ENCODE measurements around the gene ZNF71.

The ZNF71 gene

DNA sequence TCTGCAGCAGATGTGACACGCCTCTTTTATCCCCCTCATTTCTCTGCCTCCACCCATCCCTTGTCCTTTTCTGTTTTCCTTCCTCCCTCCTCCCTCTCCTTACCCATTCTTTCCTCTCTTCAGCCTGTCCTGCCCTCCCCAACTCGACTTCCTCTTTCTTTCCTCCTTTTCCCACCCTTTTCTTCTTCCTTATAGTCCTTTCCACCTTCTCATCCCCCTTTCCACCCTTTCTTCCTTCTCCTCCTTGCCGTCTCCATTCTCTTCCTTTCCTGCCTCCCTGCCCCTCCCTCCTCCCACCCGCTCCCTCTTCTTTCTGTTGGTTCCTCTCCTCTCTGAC, 688 bp upstream of the ZNF71 start:
- H3K4me3 ChIP-seq (ENCODE audit: insufficient read depth, low read depth, low read length, poor library complexity, severe bottlenecking): peak overlapping the region; percentile 70
- no peak for DNase-seq
- no peak overlapping the region for H3K27ac ChIP-seq (ENCODE audit: insufficient read depth, low read length, poor library complexity, severe bottlenecking)
- no peaks in the 10 kb centered on the region for H3K9me3 ChIP-seq (ENCODE audit: control insufficient read depth, low read length)
- H3K27me3 ChIP-seq (replicated peaks; ENCODE audit: control insufficient read depth, insufficient read depth, low read length, poor library complexity, severe bottlenecking): no peaks in the 10 kb centered on the region
- H3K36me3 ChIP-seq (ENCODE audit: control insufficient read depth, insufficient read depth, low read length): no peaks in the 10 kb centered on the region
- H3K4me1 ChIP-seq (ENCODE audit: control insufficient read depth, insufficient read depth, low read length, poor library complexity, severe bottlenecking): peaks cover 8% of the 10 kb centered on the region

- Histone ChIP-seq H3K4me1 (ENCODE audit: control insufficient read depth, insufficient read depth, low read length, poor library complexity, severe bottlenecking) (peaks cover 8% of the 10 kb centered on the region), H3K27ac (ENCODE audit: insufficient read depth, low read length, poor library complexity, severe bottlenecking) (peak overlapping the region; percentile 54), H3K4me3 (ENCODE audit: insufficient read depth, low read depth, low read length, poor library complexity, severe bottlenecking) (peak overlapping the region; percentile 70), H3K9me3 (ENCODE audit: control insufficient read depth, low read length) (no peaks in the 10 kb centered on the region), H3K27me3 (replicated peaks; ENCODE audit: control insufficient read depth, insufficient read depth, low read length, poor library complexity, severe bottlenecking) (no peaks in the 10 kb centered on the region), H3K36me3 (ENCODE audit: control insufficient read depth, insufficient read depth, low read length) (no peaks in the 10 kb centered on the region)
- DNase-seq: no peak
Observed at GRCh38 chr19:56595548-56595899, 422 bp downstream of the ZNF71 start.

GRCh38 chr19:56596676-56597075, 1.6 kb downstream of the ZNF71 start:
- peaks cover 8% of the 10 kb centered on the region for H3K9me3 ChIP-seq (ENCODE audit: control insufficient read depth, low read length)
- peaks cover 10% of the 10 kb centered on the region for H3K36me3 ChIP-seq (ENCODE audit: control insufficient read depth, insufficient read depth, low read length)
- no peak for DNase-seq
- peaks cover 8% of the 10 kb centered on the region for H3K4me1 ChIP-seq (ENCODE audit: control insufficient read depth, insufficient read depth, low read length, poor library complexity, severe bottlenecking)
- no peak overlapping the region for H3K4me3 ChIP-seq (ENCODE audit: insufficient read depth, low read depth, low read length, poor library complexity, severe bottlenecking)
- H3K27me3 ChIP-seq (replicated peaks; ENCODE audit: control insufficient read depth, insufficient read depth, low read length, poor library complexity, severe bottlenecking): no peaks in the 10 kb centered on the region
- H3K27ac ChIP-seq (ENCODE audit: insufficient read depth, low read length, poor library complexity, severe bottlenecking): no peak overlapping the region

DNA sequence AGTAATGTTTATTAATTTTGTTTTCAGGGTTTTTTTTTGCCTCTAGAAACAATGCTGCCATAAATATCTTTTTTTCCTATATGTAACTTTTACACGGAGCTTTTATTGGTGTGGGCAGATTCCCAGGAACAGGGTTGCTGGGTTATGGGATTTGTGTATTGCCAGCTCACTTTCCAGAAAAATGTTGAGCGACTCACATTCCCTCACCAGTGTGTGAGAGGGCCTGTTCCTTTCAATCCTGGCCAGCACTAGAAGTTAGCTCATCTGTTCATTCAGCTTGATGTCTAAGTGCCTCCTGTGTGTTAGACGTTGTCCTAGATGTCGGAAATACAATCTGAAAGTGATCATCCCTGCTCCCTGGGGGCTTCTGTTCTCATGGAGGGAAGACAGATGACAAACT, 2.6 kb downstream of the ZNF71 start:
- Histone ChIP-seq H3K9me3 (ENCODE audit: control insufficient read depth, low read length) (peaks cover 10% of the 10 kb centered on the region), H3K4me3 (ENCODE audit: insufficient read depth, low read depth, low read length, poor library complexity, severe bottlenecking) (no peak overlapping the region), H3K27ac (ENCODE audit: insufficient read depth, low read length, poor library complexity, severe bottlenecking) (no peak overlapping the region), H3K4me1 (ENCODE audit: control insufficient read depth, insufficient read depth, low read length, poor library complexity, severe bottlenecking) (peaks cover 8% of the 10 kb centered on the region), H3K27me3 (replicated peaks; ENCODE audit: control insufficient read depth, insufficient read depth, low read length, poor library complexity, severe bottlenecking) (no peaks in the 10 kb centered on the region), H3K36me3 (ENCODE audit: control insufficient read depth, insufficient read depth, low read length) (peaks cover 20% of the 10 kb centered on the region)
- DNase-seq: no peak

GRCh38 chr19:56601375-56601774, 6.3 kb downstream of the ZNF71 start:
- no peaks in the 10 kb centered on the region for H3K4me1 ChIP-seq (ENCODE audit: control insufficient read depth, insufficient read depth, low read length, poor library complexity, severe bottlenecking)
- peaks cover 31% of the 10 kb centered on the region for H3K9me3 ChIP-seq (ENCODE audit: control insufficient read depth, low read length)

DNA sequence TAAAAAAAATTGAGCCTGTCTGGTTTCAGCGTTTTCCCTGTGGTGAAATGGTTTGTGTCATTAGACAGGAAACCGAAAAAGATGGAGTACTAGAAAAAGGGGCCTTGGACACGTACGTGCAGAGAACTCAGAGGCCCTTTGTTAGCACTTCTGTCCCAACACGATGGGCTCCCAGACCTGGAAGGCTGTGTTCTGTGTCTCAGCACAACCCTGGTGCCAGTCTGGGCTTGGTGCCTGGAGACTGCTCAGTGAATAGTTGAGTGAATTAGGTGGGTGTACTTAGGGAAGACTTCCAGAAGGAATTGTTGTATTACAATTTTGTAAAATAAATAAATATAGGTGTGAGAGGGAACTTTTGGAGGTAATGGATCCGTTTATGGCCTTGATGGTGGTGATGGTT, 8.7 kb downstream of the ZNF71 start:
- no peak for DNase-seq
- no peak overlapping the region for H3K27ac ChIP-seq (ENCODE audit: insufficient read depth, low read length, poor library complexity, severe bottlenecking)
- H3K4me1 ChIP-seq (ENCODE audit: control insufficient read depth, insufficient read depth, low read length, poor library complexity, severe bottlenecking): no peaks in the 10 kb centered on the region
- no peaks in the 10 kb centered on the region for H3K27me3 ChIP-seq (replicated peaks; ENCODE audit: control insufficient read depth, insufficient read depth, low read length, poor library complexity, severe bottlenecking)
- peaks cover 34% of the 10 kb centered on the region for H3K36me3 ChIP-seq (ENCODE audit: control insufficient read depth, insufficient read depth, low read length)
- peaks cover 51% of the 10 kb centered on the region for H3K9me3 ChIP-seq (ENCODE audit: control insufficient read depth, low read length)
- H3K4me3 ChIP-seq (ENCODE audit: insufficient read depth, low read depth, low read length, poor library complexity, severe bottlenecking): no peak overlapping the region

More at GRCh38 chr19:56601375-56601774, 6.3 kb downstream of the ZNF71 start:
- Histone ChIP-seq H3K27ac (ENCODE audit: insufficient read depth, low read length, poor library complexity, severe bottlenecking) (no peak overlapping the region), H3K27me3 (replicated peaks; ENCODE audit: control insufficient read depth, insufficient read depth, low read length, poor library complexity, severe bottlenecking) (no peaks in the 10 kb centered on the region), H3K36me3 (ENCODE audit: control insufficient read depth, insufficient read depth, low read length) (peaks cover 34% of the 10 kb centered on the region), H3K4me3 (ENCODE audit: insufficient read depth, low read depth, low read length, poor library complexity, severe bottlenecking) (no peak overlapping the region)
- no peak for DNase-seq

- peaks cover 22% of the 10 kb centered on the region for H3K36me3 ChIP-seq (ENCODE audit: control insufficient read depth, insufficient read depth, low read length)
- no peak overlapping the region for H3K27ac ChIP-seq (ENCODE audit: insufficient read depth, low read length, poor library complexity, severe bottlenecking)
- peaks cover 65% of the 10 kb centered on the region for H3K9me3 ChIP-seq (ENCODE audit: control insufficient read depth, low read length)
Observed at GRCh38 chr19:56608274-56608964, 13.3 kb downstream of the ZNF71 start.

GRCh38 chr19:56611288-56611687, 16.2 kb downstream of the ZNF71 start:
- DNase-seq: no peak
- Histone ChIP-seq H3K9me3 (ENCODE audit: control insufficient read depth, low read length) (peaks cover 63% of the 10 kb centered on the region), H3K36me3 (ENCODE audit: control insufficient read depth, insufficient read depth, low read length) (peaks cover 31% of the 10 kb centered on the region), H3K27ac (ENCODE audit: insufficient read depth, low read length, poor library complexity, severe bottlenecking) (no peak overlapping the region), H3K4me1 (ENCODE audit: control insufficient read depth, insufficient read depth, low read length, poor library complexity, severe bottlenecking) (no peaks in the 10 kb centered on the region), H3K27me3 (replicated peaks; ENCODE audit: control insufficient read depth, insufficient read depth, low read length, poor library complexity, severe bottlenecking) (no peaks in the 10 kb centered on the region), H3K4me3 (ENCODE audit: insufficient read depth, low read depth, low read length, poor library complexity, severe bottlenecking) (no peak overlapping the region)

More at GRCh38 chr19:56608274-56608964, 13.3 kb downstream of the ZNF71 start:
- Histone ChIP-seq H3K27me3 (replicated peaks; ENCODE audit: control insufficient read depth, insufficient read depth, low read length, poor library complexity, severe bottlenecking) (no peaks in the 10 kb centered on the region), H3K4me3 (ENCODE audit: insufficient read depth, low read depth, low read length, poor library complexity, severe bottlenecking) (no peak overlapping the region), H3K4me1 (ENCODE audit: control insufficient read depth, insufficient read depth, low read length, poor library complexity, severe bottlenecking) (no peaks in the 10 kb centered on the region)
- no peak for DNase-seq

DNA sequence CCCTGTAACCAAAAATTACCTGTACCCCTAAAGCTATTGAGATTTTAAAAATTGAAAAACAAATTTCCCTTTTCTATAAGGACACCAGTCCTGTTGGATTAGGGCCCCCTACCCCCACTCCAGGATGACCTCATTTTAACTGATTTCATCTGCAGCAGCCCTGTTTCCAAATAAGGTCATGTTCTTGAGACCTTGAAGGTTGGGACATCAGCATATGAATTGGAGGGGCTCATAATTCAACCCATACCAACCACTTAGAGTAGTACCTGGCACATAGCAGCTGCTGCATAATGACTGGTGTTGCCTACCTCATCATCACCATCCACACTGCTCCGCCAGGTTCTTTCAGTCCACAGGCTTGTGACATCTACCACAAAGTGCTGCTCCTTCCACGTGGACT, 17.6 kb downstream of the ZNF71 start:
- Histone ChIP-seq H3K27ac (ENCODE audit: insufficient read depth, low read length, poor library complexity, severe bottlenecking) (no peak overlapping the region), H3K9me3 (ENCODE audit: control insufficient read depth, low read length) (peaks cover 60% of the 10 kb centered on the region), H3K27me3 (replicated peaks; ENCODE audit: control insufficient read depth, insufficient read depth, low read length, poor library complexity, severe bottlenecking) (no peaks in the 10 kb centered on the region), H3K36me3 (ENCODE audit: control insufficient read depth, insufficient read depth, low read length) (peaks cover 37% of the 10 kb centered on the region), H3K4me3 (ENCODE audit: insufficient read depth, low read depth, low read length, poor library complexity, severe bottlenecking) (no peak overlapping the region), H3K4me1 (ENCODE audit: control insufficient read depth, insufficient read depth, low read length, poor library complexity, severe bottlenecking) (no peaks in the 10 kb centered on the region)
- DNase-seq: no peak

DNA sequence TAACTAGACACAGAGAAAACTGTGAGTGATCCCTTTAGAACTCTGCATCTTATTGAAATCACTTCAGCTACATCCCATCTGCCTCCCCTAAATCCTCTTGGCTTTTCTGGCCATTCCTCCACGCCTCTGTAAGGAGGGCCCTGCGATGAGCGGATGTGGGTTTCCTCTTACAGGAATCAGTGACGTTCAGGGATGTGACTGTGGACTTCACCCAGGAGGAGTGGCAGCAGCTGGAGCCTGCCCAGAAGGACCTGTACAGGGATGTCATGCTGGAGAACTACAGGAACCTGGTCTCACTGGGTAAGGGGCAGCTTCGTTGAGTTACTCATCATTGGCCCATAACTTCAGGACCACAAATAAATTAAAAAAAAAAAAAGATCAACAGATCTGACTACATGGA, 18.5 kb downstream of the ZNF71 start:
- peaks cover 45% of the 10 kb centered on the region for H3K36me3 ChIP-seq (ENCODE audit: control insufficient read depth, insufficient read depth, low read length)
- no peak overlapping the region for H3K4me3 ChIP-seq (ENCODE audit: insufficient read depth, low read depth, low read length, poor library complexity, severe bottlenecking)
- peaks cover 61% of the 10 kb centered on the region for H3K9me3 ChIP-seq (ENCODE audit: control insufficient read depth, low read length)
- H3K27ac ChIP-seq (ENCODE audit: insufficient read depth, low read length, poor library complexity, severe bottlenecking): no peak overlapping the region
- H3K27me3 ChIP-seq (replicated peaks; ENCODE audit: control insufficient read depth, insufficient read depth, low read length, poor library complexity, severe bottlenecking): no peaks in the 10 kb centered on the region
- DNase-seq: no peak
- H3K4me1 ChIP-seq (ENCODE audit: control insufficient read depth, insufficient read depth, low read length, poor library complexity, severe bottlenecking): no peaks in the 10 kb centered on the region

Data from effector memory CD4-positive, alpha-beta T cell (primary cell).